Measurements from ENCODE around the gene ATG13. TPM values are rescaled to one million over a fixed set of nuclear protein-coding genes. Genes with fewer than 3 reads are reported as not detected.
"Not testable (repeated sequence)": the region's sequence is repeated elsewhere in the genome, so short reads cannot be mapped to it uniquely, and the experiment has no call there.

ATG13 gene
- total RNA-seq, 1 donor from 2014 or later = 39.4 TPM

DNA sequence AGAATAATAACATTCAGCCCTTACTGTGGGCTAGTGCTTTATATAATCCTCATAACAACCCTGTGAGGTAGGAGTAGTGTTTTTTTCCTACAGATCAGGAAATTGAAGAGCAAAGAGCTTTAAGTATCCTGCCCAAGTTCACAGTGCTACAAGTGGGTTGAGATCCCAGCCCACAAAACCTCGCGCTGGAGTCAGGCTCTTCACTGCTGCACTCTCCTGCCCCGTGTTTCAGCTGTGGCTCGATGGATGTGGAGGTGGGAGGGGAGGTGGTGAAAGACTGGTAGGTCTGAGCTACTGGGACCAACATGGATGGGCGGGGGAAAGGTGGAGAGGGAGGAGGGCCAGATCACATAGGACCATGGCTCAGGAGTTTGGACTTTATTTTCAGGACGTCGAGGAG lies 89.5 kb downstream of the ATG13 start:
- intact Hi-C loops (cut with DNase I) = no loop called here

GRCh38 chr11:46709351-46709750 lies 92.0 kb downstream of the ATG13 start:
- DNase-seq (ENCODE audit: missing footprints); ATAC-seq; intact Hi-C loops (cut with DNase I): not testable (repeated sequence)

More for the DNA sequence above, 89.5 kb downstream of the ATG13 start:
- no peak for ATAC-seq
- no peak for DNase-seq (ENCODE audit: missing footprints)

DNA sequence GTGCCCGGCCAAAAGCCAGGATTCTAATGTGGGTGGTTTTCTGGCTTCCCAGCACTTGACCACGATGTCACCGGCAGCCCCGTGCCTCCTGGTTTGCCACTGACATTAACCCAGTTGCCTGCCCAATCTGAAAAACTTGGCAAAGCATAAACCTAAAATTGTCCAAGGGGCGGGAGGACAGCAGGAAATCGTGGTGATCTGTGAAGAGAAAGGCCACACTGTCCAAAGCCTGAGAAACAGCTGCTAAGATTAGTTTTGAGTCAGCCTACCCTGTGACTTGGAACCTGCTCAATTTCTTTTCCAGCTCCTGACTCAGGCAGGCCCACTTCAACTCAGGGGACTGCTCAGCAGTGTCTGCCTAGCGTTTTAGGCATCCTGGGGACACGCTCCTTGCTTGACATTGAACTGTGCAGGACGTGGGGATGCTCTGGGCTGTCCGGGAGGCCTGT lies 93.5 kb downstream of the ATG13 start:
- peak; percentile 98 for ATAC-seq
- DNase-seq (ENCODE audit: missing footprints) = no peak
- intact Hi-C loops (cut with DNase I) = loop anchor here (5.0 kb wide), 1 partner anchor 94 kb away; the partner anchor contains the start of genes ATG13 and HARBI1

DNA sequence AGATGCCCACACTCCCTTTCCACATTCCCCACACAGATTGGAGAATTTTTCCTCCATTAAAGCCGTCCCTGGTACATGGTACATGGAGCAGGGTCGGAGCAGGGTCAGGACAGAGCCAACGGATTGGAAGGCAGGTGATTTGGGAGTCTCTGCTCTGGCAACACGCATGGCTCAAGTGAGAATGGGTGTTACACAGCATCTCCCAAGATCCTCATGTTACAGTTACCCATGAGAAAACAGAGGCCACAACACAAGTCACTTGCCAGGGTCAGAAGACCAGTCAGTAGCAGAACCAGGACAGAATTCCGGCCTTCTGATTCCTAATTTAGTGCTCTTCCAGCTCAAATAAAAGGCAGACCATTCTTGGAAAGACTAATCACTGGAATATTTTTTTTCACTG lies 94.0 kb downstream of the ATG13 start:
- no peak for ATAC-seq
- intact Hi-C loops (cut with DNase I) = loop anchor here (5.0 kb wide), 1 partner anchor 94 kb away; the partner anchor contains the start of genes ATG13 and HARBI1
- no peak for DNase-seq (ENCODE audit: missing footprints)

GRCh38 chr11:46712874-46713576 lies 95.7 kb downstream of the ATG13 start:
- DNase-seq (ENCODE audit: missing footprints) = no peak
- ATAC-seq = no peak
- intact Hi-C loops (cut with DNase I) = loop anchor here (5.0 kb wide), 1 partner anchor 96 kb away; the partner anchor contains the start of genes ATG13 and HARBI1

DNA sequence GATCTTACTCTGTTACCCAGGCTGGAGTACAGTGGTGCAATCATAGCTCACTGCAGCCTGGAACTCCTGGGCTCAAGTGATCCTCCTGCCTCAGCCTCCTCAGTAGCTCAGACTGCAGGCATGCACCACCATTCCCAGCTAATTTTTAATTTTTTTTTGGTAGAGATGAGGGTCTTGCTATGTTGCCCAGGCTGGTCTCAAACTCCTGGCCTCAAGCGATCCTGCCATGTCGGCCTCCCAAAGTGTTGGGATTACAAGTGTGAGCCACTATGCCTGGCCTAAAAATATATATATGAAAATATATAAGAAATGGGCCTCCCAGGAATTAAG lies 100.4 kb downstream of the ATG13 start:
- ATAC-seq; intact Hi-C loops (cut with DNase I); DNase-seq (ENCODE audit: missing footprints): not testable (repeated sequence)

DNA sequence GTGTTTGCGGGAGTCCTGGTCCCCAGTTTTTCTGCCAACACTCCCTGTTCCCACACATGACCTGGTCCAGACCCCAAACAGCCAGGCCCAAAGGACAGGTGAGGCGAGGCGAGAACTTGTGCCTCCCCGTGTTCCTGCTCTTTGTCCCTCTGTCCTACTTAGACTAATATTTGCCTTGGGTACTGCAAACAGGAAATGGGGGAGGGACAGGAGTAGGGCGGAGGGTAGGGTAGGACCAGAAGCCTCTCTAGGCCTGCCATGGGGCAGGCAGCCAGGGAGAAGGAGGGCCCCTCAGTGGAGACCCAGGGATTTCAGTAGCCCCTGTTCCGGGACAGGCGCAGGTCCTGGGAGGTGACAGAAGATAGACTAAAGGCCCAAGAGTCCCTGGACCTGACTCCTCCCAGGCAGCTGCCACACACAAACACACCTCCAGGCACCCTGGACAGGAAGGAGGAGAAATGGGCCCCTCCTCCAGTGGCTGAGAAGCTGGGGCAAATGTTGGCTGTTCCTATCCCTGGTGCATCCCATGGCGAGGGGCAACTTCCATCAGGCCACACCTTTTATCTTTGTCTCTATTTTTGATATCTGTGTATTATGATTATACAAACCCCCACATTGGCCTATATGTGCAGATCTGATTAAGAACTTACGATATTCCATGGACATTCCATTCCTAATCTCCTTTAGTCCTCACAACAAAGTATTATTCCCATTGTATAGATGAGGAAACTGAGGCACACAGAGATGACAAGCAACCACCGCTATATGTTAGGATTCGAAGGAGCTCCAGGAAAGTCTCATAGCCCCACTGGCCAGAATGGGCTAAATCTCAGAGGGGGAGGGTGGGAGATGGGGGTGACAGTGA lies 101.0 kb downstream of the ATG13 start:
- intact Hi-C loops (cut with DNase I) = no loop called here
- ATAC-seq (no peak), DNase-seq (ENCODE audit: missing footprints) (no peak)

DNA sequence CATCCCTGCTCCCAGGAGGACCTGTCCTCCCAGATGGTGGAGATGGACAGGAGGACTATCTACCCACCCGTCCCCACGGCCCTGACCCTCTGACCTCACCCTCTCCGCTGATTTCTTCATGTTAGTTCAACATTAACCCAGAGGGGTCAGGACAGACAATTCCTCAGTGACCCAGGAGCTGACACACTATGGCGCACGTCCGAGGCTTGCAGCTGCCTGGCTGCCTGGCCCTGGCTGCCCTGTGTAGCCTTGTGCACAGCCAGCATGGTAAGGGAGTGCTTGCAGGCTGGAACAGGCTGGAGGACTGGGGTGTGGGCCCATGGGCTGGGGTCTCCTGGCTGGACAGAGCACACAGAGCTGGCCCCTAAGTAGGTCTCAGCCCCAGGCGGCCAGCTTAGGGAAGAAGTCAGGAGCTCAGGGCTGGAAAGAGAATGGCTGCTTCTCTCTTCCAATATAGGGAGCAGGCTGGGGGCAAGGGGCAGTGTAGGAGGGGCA lies 101.7 kb downstream of the ATG13 start, which contains the start of gene F2:
TSS of gene F2 (plus strand) at position 166 of the 495 bp plus-strand sequence. CDS start at position 189, 23 bp downstream.
- no peak for ATAC-seq
- no peak for DNase-seq (ENCODE audit: missing footprints)
- intact Hi-C loops (cut with DNase I) = no loop called here

- no peak for ATAC-seq
- intact Hi-C loops (cut with DNase I) = no loop called here
- no peak for DNase-seq (ENCODE audit: missing footprints)
Measured at GRCh38 chr11:46719543-46720218, 102.3 kb downstream of the ATG13 start.

DNA sequence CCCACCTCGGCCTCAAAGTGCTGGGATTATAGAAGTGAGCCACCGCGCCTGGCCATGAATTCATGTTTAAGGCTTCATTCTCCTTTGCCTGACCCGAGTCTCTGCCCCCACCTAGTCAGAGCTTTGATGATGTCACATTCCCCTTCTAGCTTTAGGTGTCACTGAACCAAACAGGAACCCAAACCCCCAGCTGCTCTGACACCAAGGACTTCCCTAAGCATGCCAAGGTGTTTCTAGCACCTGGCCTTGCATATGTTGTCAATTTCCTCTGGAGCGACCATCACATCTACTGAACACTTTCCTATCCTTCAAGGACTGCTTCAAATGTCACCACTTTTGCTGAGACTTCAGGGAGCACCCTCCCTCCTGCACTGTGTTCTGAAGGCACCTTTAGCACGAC lies 103.9 kb downstream of the ATG13 start:
- DNase-seq (ENCODE audit: missing footprints) (no peak), ATAC-seq (no peak)
- intact Hi-C loops (cut with DNase I) = no loop called here

GRCh38 chr11:46722566-46723358 lies 105.4 kb downstream of the ATG13 start:
- intact Hi-C loops (cut with DNase I) = no loop called here
- no peak for DNase-seq (ENCODE audit: missing footprints)
- ATAC-seq = no peak

GRCh38 chr11:46723359-46723680 lies 106.0 kb downstream of the ATG13 start:
- DNase-seq (ENCODE audit: missing footprints) (no peak), ATAC-seq (no peak)
- intact Hi-C loops (cut with DNase I) = no loop called here

GRCh38 chr11:46724088-46724487 lies 106.7 kb downstream of the ATG13 start:
- ATAC-seq = no peak
- DNase-seq (ENCODE audit: missing footprints) = no peak
- intact Hi-C loops (cut with DNase I) = no loop called here

Other genes starting within 250 kb of the ATG13 start
- gene MDK, start 235.9 kb upstream of the ATG13 start, total RNA-seq = 3.2 TPM
- not detected for gene CHRM4, start 225.8 kb upstream of the ATG13 start, total RNA-seq
- 14.8 TPM for gene AMBRA1, start 23.5 kb upstream of the ATG13 start, total RNA-seq
- gene HARBI1, start 326 bp upstream of the ATG13 start, total RNA-seq = 3.5 TPM
- gene ARHGAP1, start 83.1 kb downstream of the ATG13 start, total RNA-seq = 68.4 TPM
- gene ZNF408, start 83.5 kb downstream of the ATG13 start, total RNA-seq = 6.0 TPM
- not detected for gene F2, start 101.7 kb downstream of the ATG13 start, total RNA-seq
- gene CKAP5, start 228.7 kb downstream of the ATG13 start, total RNA-seq = 70.3 TPM